ENCODE measurements around the gene ACE.

Gene ACE

DNA sequence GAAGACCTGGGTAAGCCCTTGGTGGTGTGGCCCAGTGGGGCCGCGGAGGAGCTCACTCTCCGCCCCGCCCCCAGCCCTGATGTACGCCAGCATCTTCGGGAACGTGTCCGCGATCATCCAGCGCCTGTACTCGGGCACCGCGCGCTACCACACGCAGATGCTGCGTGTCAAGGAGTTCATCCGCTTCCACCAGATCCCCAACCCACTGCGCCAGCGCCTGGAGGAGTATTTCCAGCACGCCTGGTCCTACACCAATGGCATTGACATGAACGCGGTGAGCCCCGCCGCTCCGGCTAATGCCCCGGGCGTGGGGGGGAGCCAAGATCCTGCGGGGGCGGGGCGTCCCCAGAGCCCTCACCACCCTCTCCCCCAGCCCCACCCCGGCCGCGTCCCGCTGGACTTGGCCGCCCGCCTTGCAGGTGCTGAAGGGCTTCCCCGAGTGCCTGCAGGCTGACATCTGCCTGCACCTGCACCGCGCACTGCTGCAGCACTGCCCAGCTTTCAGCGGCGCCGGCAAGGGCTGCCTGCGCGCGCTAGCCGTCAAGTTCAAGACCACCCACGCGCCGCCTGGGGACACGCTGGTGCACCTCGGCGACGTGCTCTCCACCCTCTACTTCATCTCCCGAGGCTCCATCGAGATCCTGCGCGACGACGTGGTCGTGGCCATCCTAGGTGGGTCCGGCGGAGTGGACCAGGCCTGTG lies 61.3 kb downstream of the ACE start:
- DNase-seq (ENCODE audit: low spot score): no peak

DNA sequence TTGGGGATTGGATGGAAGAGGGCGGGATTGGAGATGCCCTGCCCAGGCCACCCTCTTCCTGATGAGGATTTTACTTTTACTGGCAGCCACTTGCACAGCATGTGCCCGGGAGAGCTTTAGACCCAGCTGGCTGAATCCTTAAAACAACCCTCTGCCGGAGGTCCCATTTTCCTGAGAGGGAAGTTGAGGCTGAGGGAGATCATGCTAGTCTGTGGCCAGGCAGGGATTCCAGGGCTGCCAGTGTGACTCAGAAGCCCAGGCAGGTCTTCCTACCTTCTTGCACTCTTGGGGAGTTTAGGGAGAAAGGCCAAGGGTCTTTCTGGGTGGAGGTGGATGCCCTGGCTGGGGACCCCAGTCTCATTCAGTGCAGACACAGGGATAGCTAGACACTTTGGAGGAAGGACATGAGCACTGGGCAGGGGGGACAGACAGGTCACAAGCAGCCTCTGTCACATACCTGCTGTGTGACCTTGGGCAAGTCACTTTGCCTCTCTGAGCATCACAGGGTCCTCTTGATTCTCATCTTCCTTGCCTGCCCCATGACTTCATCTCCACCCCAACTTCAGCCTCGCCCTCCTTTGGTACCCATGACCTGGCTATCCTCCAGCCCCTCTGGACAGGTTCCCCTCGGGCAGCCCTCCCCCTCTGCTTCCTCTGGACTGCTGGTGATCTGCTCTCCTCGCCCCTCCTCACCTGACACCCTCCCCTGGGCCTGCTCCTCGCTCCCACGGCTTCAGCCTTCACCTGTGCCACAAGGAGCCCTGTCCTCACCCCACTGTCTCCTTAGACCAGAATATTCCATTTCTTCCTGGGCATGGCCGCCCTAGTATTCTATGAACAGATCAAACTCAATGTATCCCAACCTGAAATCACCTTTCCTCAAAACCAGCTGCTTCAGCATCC lies 62.1 kb downstream of the ACE start:
- DNase-seq (ENCODE audit: low spot score): no peak

DNA sequence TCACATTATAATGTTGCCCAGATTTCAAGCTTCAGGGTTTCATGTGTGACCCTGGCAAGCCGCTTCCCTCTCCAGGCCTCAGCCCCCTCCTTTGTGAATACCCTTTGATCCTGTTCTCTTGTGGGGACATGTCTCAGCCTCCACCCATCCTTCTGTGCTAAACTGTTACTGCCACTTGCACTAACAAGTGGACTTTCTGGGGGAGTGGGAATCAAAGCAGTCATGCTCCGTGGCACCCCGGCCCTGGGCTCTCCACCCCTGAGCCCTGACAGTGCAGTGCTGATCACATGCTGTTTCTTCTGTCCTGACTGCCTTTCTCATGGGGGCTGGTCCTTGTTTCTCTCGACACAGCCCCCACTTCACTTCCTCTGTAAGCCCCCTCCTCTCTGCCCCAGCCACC lies 63.7 kb downstream of the ACE start:
- DNase-seq (ENCODE audit: low spot score): no peak

DNA sequence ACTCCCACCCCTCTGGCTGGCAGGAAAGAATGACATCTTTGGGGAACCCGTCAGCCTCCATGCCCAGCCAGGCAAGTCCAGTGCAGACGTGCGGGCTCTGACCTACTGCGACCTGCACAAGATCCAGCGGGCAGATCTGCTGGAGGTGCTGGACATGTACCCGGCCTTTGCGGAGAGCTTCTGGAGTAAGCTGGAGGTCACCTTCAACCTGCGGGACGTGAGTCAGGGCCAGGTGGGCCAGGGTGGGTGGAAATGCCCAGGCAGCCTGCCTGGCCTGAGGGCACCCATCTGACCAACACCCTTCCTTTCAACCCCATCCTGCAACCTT lies 65.3 kb downstream of the ACE start:
- DNase-seq (ENCODE audit: low spot score): no peak

DNA sequence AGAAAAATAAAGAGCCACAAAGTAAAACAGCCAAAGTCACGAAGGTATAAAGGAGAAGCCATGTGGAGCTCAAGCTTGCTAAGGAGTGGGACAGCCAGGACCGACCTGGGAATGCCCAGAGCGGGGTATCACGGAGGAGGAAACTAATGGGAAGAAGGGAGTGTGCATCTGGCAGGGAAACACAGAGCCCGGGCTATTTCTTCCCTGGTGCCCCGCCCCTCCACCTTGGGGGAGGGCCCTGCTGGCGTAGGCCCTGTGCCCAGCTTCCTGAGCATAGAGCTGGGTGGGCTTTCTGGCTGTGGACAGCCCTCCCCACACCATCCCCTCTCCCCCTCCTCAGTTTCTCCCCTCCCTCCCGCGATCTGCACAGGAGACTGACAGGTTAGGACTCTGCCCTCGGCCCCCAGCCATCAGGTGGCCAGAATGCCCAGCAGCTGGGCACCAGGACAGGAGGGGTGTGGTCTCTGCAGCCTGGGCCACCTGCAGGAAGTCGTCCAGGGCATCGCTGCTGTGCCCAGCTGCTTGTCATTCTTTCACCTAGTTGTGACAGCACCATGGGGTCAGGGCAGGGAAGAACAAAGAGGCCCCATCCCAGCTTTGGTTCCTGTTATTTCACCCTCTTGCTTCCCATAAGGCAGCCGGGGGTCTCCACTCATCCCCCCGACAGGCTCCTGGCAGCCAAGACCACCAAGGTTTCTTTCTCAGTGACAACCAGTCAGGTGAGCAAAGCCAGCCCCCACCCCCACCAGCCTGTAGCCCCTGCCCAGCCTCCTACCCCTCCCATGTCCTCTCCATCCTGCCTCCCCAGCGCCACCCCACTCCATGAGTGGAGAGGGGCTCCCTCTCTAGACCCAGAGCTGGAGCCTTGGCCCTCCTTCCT lies 66.3 kb downstream of the ACE start:
- no peak for DNase-seq (ENCODE audit: low spot score)

DNA sequence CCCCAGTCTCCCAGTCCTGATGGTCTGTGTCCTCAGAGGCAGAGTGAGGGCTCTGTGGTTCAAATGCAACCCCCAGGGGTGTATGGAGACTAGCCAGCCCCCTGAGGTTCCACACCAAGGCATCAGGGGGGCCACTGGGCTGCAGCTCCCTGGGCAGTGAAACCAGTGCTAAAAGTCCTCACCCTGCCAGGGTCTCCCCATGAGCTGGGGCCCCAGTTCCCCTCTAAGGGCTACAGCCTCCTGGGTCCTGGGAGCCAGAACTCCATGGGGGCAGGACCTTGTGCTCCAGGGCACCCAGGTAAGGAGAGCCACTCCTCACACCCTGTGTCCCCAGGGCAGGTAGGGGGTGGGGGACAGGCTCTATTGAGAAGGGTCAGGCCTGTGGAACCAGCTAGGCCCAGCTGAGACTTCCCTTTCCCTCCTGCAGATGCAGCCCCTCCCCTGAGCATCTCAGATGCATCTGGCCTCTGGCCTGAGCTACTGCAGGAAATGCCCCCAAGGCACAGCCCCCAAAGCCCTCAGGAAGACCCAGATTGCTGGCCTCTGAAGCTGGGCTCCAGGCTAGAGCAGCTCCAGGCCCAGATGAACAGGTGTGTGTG lies 67.1 kb downstream of the ACE start:
- no peak for DNase-seq (ENCODE audit: low spot score)

DNA sequence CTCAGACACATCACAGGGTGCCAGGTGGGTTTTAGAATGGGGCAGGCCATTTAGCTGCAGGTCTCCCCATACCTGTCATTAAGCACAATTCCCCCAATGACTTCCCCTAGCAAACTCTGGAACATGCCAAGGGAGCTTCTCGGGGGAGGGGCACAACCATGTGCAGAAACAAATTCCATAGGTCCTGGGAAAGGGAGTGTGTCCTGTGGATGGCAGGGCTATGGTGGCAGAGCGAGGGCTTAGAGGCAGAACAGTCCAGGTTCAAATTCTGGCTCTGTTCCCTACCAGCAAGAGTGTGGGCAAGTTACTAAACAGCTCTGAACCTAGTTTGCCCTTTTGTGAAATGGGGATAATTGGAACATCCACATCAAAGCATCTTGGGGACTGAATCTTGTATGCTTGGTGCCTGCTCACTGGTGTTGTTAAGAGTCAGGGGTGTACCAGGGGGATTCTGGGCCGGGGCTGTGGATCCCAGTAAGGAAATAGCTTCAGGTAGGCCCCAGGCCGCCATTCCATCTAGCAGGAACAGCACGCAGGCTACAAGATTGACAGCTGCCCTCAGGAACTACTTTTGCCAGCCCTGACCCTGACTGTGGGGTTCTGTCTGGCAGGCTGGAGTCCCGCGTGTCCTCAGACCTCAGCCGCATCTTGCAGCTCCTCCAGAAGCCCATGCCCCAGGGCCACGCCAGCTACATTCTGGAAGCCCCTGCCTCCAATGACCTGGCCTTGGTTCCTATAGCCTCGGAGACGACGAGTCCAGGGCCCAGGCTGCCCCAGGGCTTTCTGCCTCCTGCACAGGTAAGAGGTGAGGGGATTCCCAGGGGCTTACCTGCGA lies 67.8 kb downstream of the ACE start:
- DNase-seq (ENCODE audit: low spot score): no peak

DNA sequence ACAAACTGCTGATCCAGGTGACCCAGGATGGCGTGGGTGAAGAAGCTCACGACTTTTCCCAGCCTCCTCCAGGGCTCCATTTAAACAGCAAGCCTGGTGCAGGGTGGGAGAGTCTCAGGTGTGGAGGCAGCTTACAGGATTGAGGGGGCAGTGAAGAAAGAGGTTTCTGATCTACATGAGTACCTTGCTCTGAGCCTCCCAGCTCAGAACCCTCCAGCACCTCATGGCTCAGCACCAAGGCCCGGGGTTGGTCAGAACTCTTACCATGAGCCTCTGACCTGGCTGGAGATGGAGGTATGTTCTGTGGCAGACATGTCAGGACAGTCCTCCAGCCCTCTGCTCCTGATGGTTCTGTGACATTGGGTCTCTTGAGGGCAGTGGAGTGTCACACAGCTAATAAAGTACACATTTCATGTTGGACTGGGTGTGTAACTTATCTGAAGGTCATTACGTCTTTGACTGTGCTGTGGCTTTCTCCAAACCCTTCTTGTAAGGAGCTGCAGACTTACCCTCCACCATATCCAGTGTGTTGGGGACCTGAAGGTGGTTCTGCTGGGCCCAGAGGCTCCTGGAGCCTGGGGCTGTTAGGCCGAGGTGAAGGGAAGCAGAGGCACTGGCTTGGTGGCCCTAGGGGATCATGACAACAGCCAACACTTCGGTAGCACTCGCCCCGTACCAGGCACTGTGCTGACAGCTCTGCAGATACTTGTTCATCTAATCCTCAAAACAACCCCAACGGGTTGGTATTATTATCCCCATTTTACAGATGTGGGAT lies 69.6 kb downstream of the ACE start:
- no peak for DNase-seq (ENCODE audit: low spot score)

DNA sequence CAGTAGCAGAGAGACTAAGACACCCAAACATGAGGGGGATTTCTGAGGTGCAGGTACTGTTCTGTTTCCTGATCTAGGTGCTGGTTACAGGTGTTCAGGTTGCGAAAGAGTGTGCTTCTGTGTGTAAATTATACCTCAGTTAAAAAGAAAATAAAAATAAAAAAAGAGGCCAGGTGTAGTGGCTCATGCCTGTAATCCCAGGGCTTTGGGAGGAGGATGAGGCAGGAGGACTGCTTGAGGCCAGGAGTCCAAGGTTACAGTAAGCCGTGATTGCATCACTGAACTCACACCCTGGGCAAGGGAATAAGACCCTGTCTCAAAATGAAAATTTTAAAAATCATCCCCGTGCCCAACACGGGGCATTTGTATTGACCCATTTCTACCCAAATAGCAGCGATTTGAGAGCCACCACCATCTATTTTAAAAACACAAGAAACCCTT lies 70.2 kb downstream of the ACE start:
- no peak for DNase-seq (ENCODE audit: low spot score)

All from Ammon's horn (tissue), 1 donor.